MM.1S (cell line): ENCODE data around the gene HINT3.
"Not testable (repeated sequence)": the region's sequence is repeated elsewhere in the genome, so short reads cannot be mapped to it uniquely, and the experiment has no call there.

Source experiments
- DNase-seq: peaks from one replicate; pipeline ENCODE4 v3.0.0-alpha.2; 2015
- H2AFZ ChIP-seq: fragments of 300-600 bp; sonication (generic); 2 replicates; pipeline ENCODE4 v1.6.0; 2016; ENCODE audit warnings: antibody characterized with exemption, low read length
- H3F3A ChIP-seq: fragments of 300-600 bp; sonication (generic); 2 replicates; pipeline ENCODE4 v1.6.1; 2016; ENCODE audit warnings: mild to moderate bottlenecking, antibody characterized with exemption, low read length, moderate library complexity, mixed read lengths; ENCODE audit not compliant: insufficient read depth
- H3K27ac ChIP-seq: fragments of 300-600 bp; sonication (generic); 2 replicates; pipeline ENCODE4 v1.5.1; 2016; ENCODE audit warnings: mild to moderate bottlenecking, low read length
- H3K27me3 ChIP-seq: fragments of 300-600 bp; sonication (generic); replicated peaks from 2 replicates; pipeline ENCODE4 v1.6.0; 2016; ENCODE audit warnings: low read length; ENCODE audit not compliant: insufficient read depth
- H3K36me3 ChIP-seq: fragments of 300-600 bp; sonication (generic); replicated peaks from 2 replicates; pipeline ENCODE4 v1.6.1; 2016; ENCODE audit warnings: mild to moderate bottlenecking, low read length, mixed read lengths; ENCODE audit not compliant: insufficient read depth
- H3K4me1 ChIP-seq: fragments of 300-600 bp; sonication (generic); 2 replicates; pipeline ENCODE4 v1.6.1; 2016; ENCODE audit warnings: low read length, mixed read lengths
- H3K4me2 ChIP-seq: fragments of 300-600 bp; sonication (generic); 2 replicates; pipeline ENCODE4 v1.6.0; 2016; ENCODE audit warnings: low read depth, low read length
- H3K4me3 ChIP-seq: fragments of 300-600 bp; sonication (generic); 2 replicates; pipeline ENCODE4 v1.5.1; 2016; ENCODE audit warnings: low read length, mixed read lengths
- H3K79me2 ChIP-seq: fragments of 300-600 bp; sonication (generic); 2 replicates; pipeline ENCODE4 v1.6.1; 2016; ENCODE audit warnings: mixed run types, low read length, mixed read lengths
- H3K9ac ChIP-seq: fragments of 300-600 bp; sonication (generic); 2 replicates; pipeline ENCODE4 v1.6.1; 2016; ENCODE audit warnings: low read length, mixed read lengths
- H3K9me2 ChIP-seq: fragments of 300-600 bp; sonication (generic); replicated peaks from 2 replicates; pipeline ENCODE4 v1.6.1; 2016; ENCODE audit warnings: mild to moderate bottlenecking, low read length, mixed read lengths; ENCODE audit not compliant: insufficient read depth
- H3K9me3 ChIP-seq: fragments of 300-600 bp; sonication (generic); replicated peaks from 2 replicates; pipeline ENCODE4 v1.6.1; 2016; ENCODE audit warnings: mild to moderate bottlenecking, low read length, mixed read lengths; ENCODE audit not compliant: insufficient read depth
- H4K20me1 ChIP-seq: fragments of 300-600 bp; sonication (generic); 2 replicates; pipeline ENCODE4 v1.6.1; 2016; ENCODE audit warnings: mild to moderate bottlenecking, low read length, moderate library complexity, mixed read lengths; ENCODE audit not compliant: insufficient read depth
- CTCF ChIP-seq: fragments of 300-600 bp; sonication (generic); IDR thresholded peaks from 2 replicates; pipeline ENCODE4 v1.5.1; 2016; ENCODE audit warnings: antibody characterized with exemption, low read length, mixed read lengths
- EZH2 ChIP-seq: fragments of 300-600 bp; sonication (generic); optimal IDR thresholded peaks from 2 replicates; pipeline ENCODE3; 2017; ENCODE audit warnings: low read depth, mild to moderate bottlenecking, antibody characterized with exemption, low read length, mixed read lengths
- EZH2phosphoT487 ChIP-seq: fragments of 300-600 bp; sonication (generic); IDR thresholded peaks from 2 replicates; pipeline ENCODE4 v1.6.1; 2018; ENCODE audit warnings: antibody characterized with exemption, low read length

HINT3 gene

GRCh38 chr6:125956506-125957390 is at the start of gene HINT3:
Gene HINT3 (plus strand): TSS chr6:125956770. CDS start chr6:125956978, 208 bp downstream.
- Histone ChIP-seq H3K4me3 (peak within 1 kb of the TSS; percentile 86), H3F3A (peaks cover 6% of the 10 kb centered on the region; the same call in 1 of the 2 replicates), H4K20me1 (no peaks in the 10 kb centered on the region), H3K4me1 (peaks cover 16% of the 10 kb centered on the region), H3K27ac (peak within 1 kb of the TSS; percentile 80), H3K4me2 (peak within 1 kb of the TSS; percentile 67), H3K27me3 (no peaks in the 10 kb centered on the region), H3K36me3 (no peaks in the 10 kb centered on the region), H3K9me2 (no peaks in the 10 kb centered on the region), H3K79me2 (peaks cover 27% of the 10 kb centered on the region), H3K9ac (peak within 1 kb of the TSS; percentile 92), H2AFZ (peak within 1 kb of the TSS; percentile 80), H3K9me3 (no peaks in the 10 kb centered on the region)
- TF ChIP-seq EZH2phosphoT487 (no peak), CTCF (peak; percentile 94)
- DNase-seq: peak; percentile 97

- Histone ChIP-seq H3F3A (no peaks in the 10 kb centered on the region), H3K4me3 (no peak overlapping the region), H3K9me3 (no peaks in the 10 kb centered on the region), H4K20me1 (no peaks in the 10 kb centered on the region), H2AFZ (no peak overlapping the region), H3K9ac (no peak overlapping the region), H3K4me2 (no peak overlapping the region), H3K27ac (no peak overlapping the region), H3K36me3 (no peaks in the 10 kb centered on the region), H3K79me2 (no peaks in the 10 kb centered on the region), H3K4me1 (no peaks in the 10 kb centered on the region), H3K9me2 (no peaks in the 10 kb centered on the region), H3K27me3 (no peaks in the 10 kb centered on the region)
- no peak for DNase-seq
- no peak for TF ChIP-seq EZH2
- TF ChIP-seq EZH2phosphoT487: no peak
- TF ChIP-seq CTCF: no peak
Observed at GRCh38 chr6:125910527-125910926, 46.0 kb upstream of the HINT3 start.

- not testable (repeated sequence) for H4K20me1 ChIP-seq, H2AFZ ChIP-seq, H3K27ac ChIP-seq, H3K9me2 ChIP-seq, H3K36me3 ChIP-seq, DNase-seq, H3K27me3 ChIP-seq, H3F3A ChIP-seq, H3K9me3 ChIP-seq, H3K4me2 ChIP-seq, H3K79me2 ChIP-seq, H3K9ac ChIP-seq, H3K4me3 ChIP-seq, H3K4me1 ChIP-seq
Observed at GRCh38 chr6:125911051-125911451, 45.5 kb upstream of the HINT3 start.

- H2AFZ ChIP-seq, H3K79me2 ChIP-seq, H3K9me2 ChIP-seq, H3F3A ChIP-seq, DNase-seq, H3K9ac ChIP-seq, H3K4me1 ChIP-seq, H3K36me3 ChIP-seq, H4K20me1 ChIP-seq, H3K4me3 ChIP-seq, H3K27me3 ChIP-seq, H3K4me2 ChIP-seq, H3K27ac ChIP-seq, H3K9me3 ChIP-seq: not testable (repeated sequence)
Observed at GRCh38 chr6:125912430-125912829, 44.1 kb upstream of the HINT3 start.
